ENCODE measurements around the gene MRPL45. TPM values are rescaled to one million over a fixed set of nuclear protein-coding genes. Genes with fewer than 3 reads are reported as not detected.
A peak's percentile ranks its signal among the peaks of the same experiment; 100 is the strongest.
"Not testable (repeated sequence)": the region's sequence is repeated elsewhere in the genome, so short reads cannot be mapped to it uniquely, and the experiment has no call there.

The MRPL45 gene
- total and polyA plus RNA-seq, 2 donors (not counting 1 experiment from before 2014, with no cell fraction given) = 13.1 to 17.6 TPM

GRCh38 chr17:38269552-38269951 is 27.4 kb upstream of the MRPL45 start:
- H3K4me3 Mint-ChIP-seq; H3K9me3 Mint-ChIP-seq (ENCODE audit: insufficient read depth); H3K4me1 ChIP-seq (ENCODE audit: control insufficient read depth in 2 of 2, insufficient read depth in 2 of 2, low read length in 2 of 2); H3K4me1 Mint-ChIP-seq; H3K4me3 ChIP-seq (ENCODE audit: control extremely low read depth in 1 of 5, extremely low read depth in 1 of 5, insufficient read depth in 1 of 5, low read depth in 2 of 5, low read length in 4 of 5); H3K27ac Mint-ChIP-seq; H2AFZ ChIP-seq (ENCODE audit: insufficient read depth, low read depth, low read length, poor library complexity, severe bottlenecking); intact Hi-C loops (cut with micrococcal nuclease); DNase-seq; H3K4me2 ChIP-seq (replicated peaks; ENCODE audit: low read depth, low read length, poor library complexity, severe bottlenecking); POLR2A ChIA-PET; H3K9ac ChIP-seq (ENCODE audit: low read length); ATAC-seq (ENCODE audit: low read depth); H3K79me2 ChIP-seq (ENCODE audit: control insufficient read depth, insufficient read depth, low read length); H3K36me3 ChIP-seq (replicated peaks in 1 of 2; ENCODE audit: control extremely low read depth in 1 of 2, control insufficient read depth in 1 of 2, extremely low read depth in 1 of 2, insufficient read depth in 2 of 2, low read length in 1 of 2); H3K27ac ChIP-seq (ENCODE audit: low read length in 2 of 2); H4K20me1 ChIP-seq (ENCODE audit: control insufficient read depth, insufficient read depth, low read length, poor library complexity, severe bottlenecking); CTCF ChIA-PET; H3K27me3 ChIP-seq (replicated peaks in 1 of 4; ENCODE audit: control extremely low read depth in 1 of 4, control insufficient read depth in 3 of 4, insufficient read depth in 4 of 4, low read length in 3 of 4); H3K9me3 ChIP-seq (ENCODE audit: control extremely low read depth in 1 of 3, control insufficient read depth in 2 of 3, insufficient read depth in 1 of 3, low read length in 2 of 3); H3K27me3 Mint-ChIP-seq: not testable (repeated sequence)

GRCh38 chr17:38285994-38286393 is 11.0 kb upstream of the MRPL45 start:
- H3K27me3 Mint-ChIP-seq; H3K4me1 ChIP-seq (ENCODE audit: control insufficient read depth in 2 of 2, insufficient read depth in 2 of 2, low read length in 2 of 2); intact Hi-C loops (cut with micrococcal nuclease); H3K27ac ChIP-seq (ENCODE audit: low read length in 2 of 2); CTCF ChIA-PET; H3K9ac ChIP-seq (ENCODE audit: low read length); H3K36me3 ChIP-seq (replicated peaks in 1 of 2; ENCODE audit: control extremely low read depth in 1 of 2, control insufficient read depth in 1 of 2, extremely low read depth in 1 of 2, insufficient read depth in 2 of 2, low read length in 1 of 2); H2AFZ ChIP-seq (ENCODE audit: insufficient read depth, low read depth, low read length, poor library complexity, severe bottlenecking); H3K4me3 ChIP-seq (ENCODE audit: control extremely low read depth in 1 of 5, extremely low read depth in 1 of 5, insufficient read depth in 1 of 5, low read depth in 2 of 5, low read length in 4 of 5); H3K4me1 Mint-ChIP-seq; H3K27me3 ChIP-seq (replicated peaks in 1 of 4; ENCODE audit: control extremely low read depth in 1 of 4, control insufficient read depth in 3 of 4, insufficient read depth in 4 of 4, low read length in 3 of 4); H3K27ac Mint-ChIP-seq; H4K20me1 ChIP-seq (ENCODE audit: control insufficient read depth, insufficient read depth, low read length, poor library complexity, severe bottlenecking); H3K79me2 ChIP-seq (ENCODE audit: control insufficient read depth, insufficient read depth, low read length); H3K9me3 ChIP-seq (ENCODE audit: control extremely low read depth in 1 of 3, control insufficient read depth in 2 of 3, insufficient read depth in 1 of 3, low read length in 2 of 3); ATAC-seq (ENCODE audit: low read depth); DNase-seq; H3K4me2 ChIP-seq (replicated peaks; ENCODE audit: low read depth, low read length, poor library complexity, severe bottlenecking); H3K9me3 Mint-ChIP-seq (ENCODE audit: insufficient read depth); H3K4me3 Mint-ChIP-seq; POLR2A ChIA-PET: not testable (repeated sequence)

- POLR2A ChIA-PET; H3K4me2 ChIP-seq (replicated peaks; ENCODE audit: low read depth, low read length, poor library complexity, severe bottlenecking): not testable (repeated sequence)
Observed at GRCh38 chr17:38286501-38287091, 10.4 kb upstream of the MRPL45 start.

GRCh38 chr17:38288217-38288827 is 8.6 kb upstream of the MRPL45 start:
- H2AFZ ChIP-seq (ENCODE audit: insufficient read depth, low read depth, low read length, poor library complexity, severe bottlenecking); H4K20me1 ChIP-seq (ENCODE audit: control insufficient read depth, insufficient read depth, low read length, poor library complexity, severe bottlenecking); H3K79me2 ChIP-seq (ENCODE audit: control insufficient read depth, insufficient read depth, low read length); DNase-seq; H3K4me1 Mint-ChIP-seq; H3K36me3 ChIP-seq (replicated peaks in 1 of 2; ENCODE audit: control extremely low read depth in 1 of 2, control insufficient read depth in 1 of 2, extremely low read depth in 1 of 2, insufficient read depth in 2 of 2, low read length in 1 of 2); CTCF ChIA-PET; ATAC-seq (ENCODE audit: low read depth); H3K27me3 ChIP-seq (replicated peaks in 1 of 4; ENCODE audit: control extremely low read depth in 1 of 4, control insufficient read depth in 3 of 4, insufficient read depth in 4 of 4, low read length in 3 of 4); H3K4me3 Mint-ChIP-seq; H3K27ac Mint-ChIP-seq; H3K4me3 ChIP-seq (ENCODE audit: control extremely low read depth in 1 of 5, extremely low read depth in 1 of 5, insufficient read depth in 1 of 5, low read depth in 2 of 5, low read length in 4 of 5); POLR2A ChIA-PET; H3K4me1 ChIP-seq (ENCODE audit: control insufficient read depth in 2 of 2, insufficient read depth in 2 of 2, low read length in 2 of 2); H3K9ac ChIP-seq (ENCODE audit: low read length); H3K9me3 ChIP-seq (ENCODE audit: control extremely low read depth in 1 of 3, control insufficient read depth in 2 of 3, insufficient read depth in 1 of 3, low read length in 2 of 3); intact Hi-C loops (cut with micrococcal nuclease); H3K27ac ChIP-seq (ENCODE audit: low read length in 2 of 2); H3K4me2 ChIP-seq (replicated peaks; ENCODE audit: low read depth, low read length, poor library complexity, severe bottlenecking); H3K9me3 Mint-ChIP-seq (ENCODE audit: insufficient read depth); H3K27me3 Mint-ChIP-seq: not testable (repeated sequence)
- WGBS (ENCODE audit: insufficient coverage) = no CpG with 5 or more reads among the region's 12 CpGs

More at GRCh38 chr17:38286501-38287091, 10.4 kb upstream of the MRPL45 start:
- H3K9me3 Mint-ChIP-seq (ENCODE audit: insufficient read depth); intact Hi-C loops (cut with micrococcal nuclease); H3K27ac Mint-ChIP-seq; H3K4me1 ChIP-seq (ENCODE audit: control insufficient read depth in 2 of 2, insufficient read depth in 2 of 2, low read length in 2 of 2); H4K20me1 ChIP-seq (ENCODE audit: control insufficient read depth, insufficient read depth, low read length, poor library complexity, severe bottlenecking); H3K27me3 Mint-ChIP-seq; CTCF ChIA-PET; H3K9me3 ChIP-seq (ENCODE audit: control extremely low read depth in 1 of 3, control insufficient read depth in 2 of 3, insufficient read depth in 1 of 3, low read length in 2 of 3); H3K36me3 ChIP-seq (replicated peaks in 1 of 2; ENCODE audit: control extremely low read depth in 1 of 2, control insufficient read depth in 1 of 2, extremely low read depth in 1 of 2, insufficient read depth in 2 of 2, low read length in 1 of 2); H2AFZ ChIP-seq (ENCODE audit: insufficient read depth, low read depth, low read length, poor library complexity, severe bottlenecking); H3K79me2 ChIP-seq (ENCODE audit: control insufficient read depth, insufficient read depth, low read length); H3K27me3 ChIP-seq (replicated peaks in 1 of 4; ENCODE audit: control extremely low read depth in 1 of 4, control insufficient read depth in 3 of 4, insufficient read depth in 4 of 4, low read length in 3 of 4); H3K4me3 ChIP-seq (ENCODE audit: control extremely low read depth in 1 of 5, extremely low read depth in 1 of 5, insufficient read depth in 1 of 5, low read depth in 2 of 5, low read length in 4 of 5); DNase-seq; H3K4me1 Mint-ChIP-seq; H3K4me3 Mint-ChIP-seq; H3K9ac ChIP-seq (ENCODE audit: low read length); H3K27ac ChIP-seq (ENCODE audit: low read length in 2 of 2): not testable (repeated sequence)
- peak; percentile 47 for ATAC-seq (ENCODE audit: low read depth)
- 46% methylated on average over 4 of the region's 11 CpGs for WGBS (ENCODE audit: insufficient coverage)

Measured in B cell (primary cell).